Activated naive CD8-positive, alpha-beta T cell treated with anti-CD3 and anti-CD28 coated beads, Interleukin-2, amount 50 U/mL, for 16 hours (primary cell): Measurements from ENCODE around the gene RGSL1.
"Not testable (repeated sequence)": the region's sequence is repeated elsewhere in the genome, so short reads cannot be mapped to it uniquely, and the experiment has no call there.

ENCODE experiments used
- DNase-seq: peaks from one replicate; pipeline ENCODE4 v3.0.0-alpha.2; 2020; ENCODE audit warnings: low read depth, low spot score

The RGSL1 gene

GRCh38 chr1:182446033-182446669, 3.8 kb upstream of the RGSL1 start:
- DNase-seq: no peak

- not testable (repeated sequence) for DNase-seq
These were observed 2.8 kb upstream of the RGSL1 start for GRCh38 chr1:182447124-182447523.

- no peak for DNase-seq
These were observed 2.3 kb upstream of the RGSL1 start for GRCh38 chr1:182447660-182448059.

- DNase-seq: no peak
These were observed 3.7 kb downstream of the RGSL1 start for GRCh38 chr1:182453631-182454030.

- DNase-seq: no peak
These were observed 7.9 kb downstream of the RGSL1 start for GRCh38 chr1:182457844-182458243.

- DNase-seq: no peak
These were observed 10.0 kb downstream of the RGSL1 start for GRCh38 chr1:182459949-182460348.

- DNase-seq: no peak
These were observed 10.6 kb downstream of the RGSL1 start for GRCh38 chr1:182460550-182460951.

GRCh38 chr1:182473556-182473955, 23.6 kb downstream of the RGSL1 start:
- no peak for DNase-seq

GRCh38 chr1:182476625-182477024, 26.7 kb downstream of the RGSL1 start:
- DNase-seq: no peak

GRCh38 chr1:182478238-182478637, 28.3 kb downstream of the RGSL1 start:
- no peak for DNase-seq

GRCh38 chr1:182484067-182484466, 34.1 kb downstream of the RGSL1 start:
- DNase-seq: no peak

GRCh38 chr1:182484531-182485257, 34.7 kb downstream of the RGSL1 start:
- no peak for DNase-seq

GRCh38 chr1:182485861-182486260, 35.9 kb downstream of the RGSL1 start:
- DNase-seq: no peak

GRCh38 chr1:182488803-182489202, 38.9 kb downstream of the RGSL1 start:
- DNase-seq: no peak

- no peak for DNase-seq
These were observed 43.1 kb downstream of the RGSL1 start for GRCh38 chr1:182493063-182493462.

- no peak for DNase-seq
These were observed 45.1 kb downstream of the RGSL1 start for GRCh38 chr1:182495002-182495401.

- DNase-seq: no peak
These were observed 45.7 kb downstream of the RGSL1 start for GRCh38 chr1:182495693-182496092.

- DNase-seq: no peak
These were observed 57.7 kb downstream of the RGSL1 start for GRCh38 chr1:182507685-182508084.

- DNase-seq: no peak
These were observed 65.6 kb downstream of the RGSL1 start for GRCh38 chr1:182515556-182515955.

GRCh38 chr1:182520736-182521135, 70.8 kb downstream of the RGSL1 start:
- DNase-seq: no peak

- no peak for DNase-seq
These were observed 75.4 kb downstream of the RGSL1 start for GRCh38 chr1:182525342-182525741.

GRCh38 chr1:182527680-182528079, 77.7 kb downstream of the RGSL1 start:
- DNase-seq: no peak

GRCh38 chr1:182528206-182528605, 78.3 kb downstream of the RGSL1 start:
- not testable (repeated sequence) for DNase-seq
